GM12878 (cell line): ENCODE data around the gene ARL4D.

Experiments
- ASH2L ChIP-seq: fragments of 300-600, 200-600 bp; sonication (generic); IDR thresholded peaks from 2 replicates; pipeline ENCODE4 v1.6.1; 2017; ENCODE audit warnings: low read depth, mild to moderate bottlenecking, borderline replicate concordance
- BACH1 ChIP-seq: fragments of 450-650 bp; IDR thresholded peaks from 2 replicates; pipeline ENCODE4 v1.6.1; 2017; ENCODE audit warnings: mild to moderate bottlenecking, borderline replicate concordance
- BMI1 ChIP-seq: fragments of 450-650 bp; IDR thresholded peaks from 2 replicates; pipeline ENCODE4 v1.6.1; 2016; ENCODE audit warnings: mild to moderate bottlenecking, moderate library complexity, borderline replicate concordance
- CREB1 ChIP-seq: IDR thresholded peaks from 2 replicates; pipeline ENCODE4 v1.6.1; 2012; ENCODE audit warnings: low read depth, mild to moderate bottlenecking, inconsistent platforms
- CTCF ChIP-seq, 3 experiments: IDR thresholded peaks in 2 of 3; conservative IDR thresholded peaks in 1 of 3; 2 replicates each; pipeline ENCODE4 v1.5.1; 2011; ENCODE audit warnings: low read depth in 3 of 3, low read length in 3 of 3, mild to moderate bottlenecking in 3 of 3, control low read depth in 2 of 3, moderate library complexity in 2 of 3, inconsistent platforms in 1 of 3, mixed read lengths in 1 of 3; ENCODE audit not compliant: control insufficient read depth in 2 of 3, insufficient read depth in 1 of 3; ENCODE audit errors: extremely low read depth in 1 of 3
- CUX1 ChIP-seq: IDR thresholded peaks from 2 replicates; pipeline ENCODE4 v1.6.1; 2012; ENCODE audit warnings: improper control_type of control experiment, low read depth, low read length; ENCODE audit not compliant: insufficient replicate concordance
- RAD21 ChIP-seq: IDR thresholded peaks from 2 replicates; pipeline ENCODE4 v1.6.1; 2011; ENCODE audit warnings: mild to moderate bottlenecking, low read depth, low read length, moderate library complexity; ENCODE audit not compliant: insufficient read depth
- RCOR1 ChIP-seq: conservative IDR thresholded peaks from 2 replicates; pipeline ENCODE4 v1.6.1; 2012; ENCODE audit warnings: low read depth, low read length, improper control_type of control experiment
- SMC3 ChIP-seq: IDR thresholded peaks from 2 replicates; pipeline ENCODE4 v1.6.1; 2011; ENCODE audit warnings: low read length, improper control_type of control experiment, borderline replicate concordance
- SUZ12 ChIP-seq: fragments of 200-600 bp; sonication (generic); IDR thresholded peaks from one replicate; pipeline ENCODE4 v1.6.1; 2018; ENCODE audit warnings: antibody characterized with exemption, mild to moderate bottlenecking; ENCODE audit not compliant: unreplicated experiment
- USF2 ChIP-seq: IDR thresholded peaks from 2 replicates; pipeline ENCODE4 v1.6.1; 2011; ENCODE audit warnings: low read depth, low read length, improper control_type of control experiment, borderline replicate concordance

GRCh38 chr17:43350888-43351361 lies 47.9 kb upstream of the ARL4D start:
- no peak for TF ChIP-seq BMI1
- TF ChIP-seq ASH2L = no peak
- TF ChIP-seq CTCF (IDR thresholded peaks at IDR 0.05 in 2 of 3, conservative IDR thresholded peaks at IDR 0.05 in 1 of 3; ENCODE audit: control insufficient read depth in 2 of 3, extremely low read depth in 1 of 3, insufficient read depth in 1 of 3, low read depth in 3 of 3, low read length in 3 of 3) = no peak
- TF ChIP-seq CREB1 = no peak
- no peak for TF ChIP-seq SUZ12
- no peak for TF ChIP-seq SMC3
- TF ChIP-seq USF2 = no peak
- no peak for TF ChIP-seq BACH1
- no peak for TF ChIP-seq RAD21
- TF ChIP-seq RCOR1 = no peak
- TF ChIP-seq CUX1 = no peak
